Neuron (in vitro differentiated cells): ENCODE results near the gene PLCB4.

ENCODE experiments used
- H2AFZ ChIP-seq: one replicate; pipeline ENCODE4 v1.6.1; 2013; ENCODE audit warnings: low read depth, mild to moderate bottlenecking, inconsistent platforms, low read length, moderate library complexity
- H3K27me3 ChIP-seq: one replicate; pipeline ENCODE4 v1.6.1; 2013; ENCODE audit warnings: low read length; ENCODE audit not compliant: insufficient read depth
- H3K36me3 ChIP-seq: one replicate; pipeline ENCODE4 v1.6.1; 2013; ENCODE audit warnings: low read length; ENCODE audit not compliant: insufficient read depth
- H3K4me1 ChIP-seq: one replicate; pipeline ENCODE4 v1.6.1; 2013; ENCODE audit warnings: low read length; ENCODE audit not compliant: insufficient read depth
- H3K4me3 ChIP-seq: 2 replicates; pipeline ENCODE4 v1.5.1; 2013; ENCODE audit warnings: mild to moderate bottlenecking, low read length, moderate library complexity
- H3K9me3 ChIP-seq: one replicate; pipeline ENCODE4 v1.6.1; 2013; ENCODE audit warnings: low read length

The PLCB4 gene

GRCh38 chr20:9354579-9354978, 285.7 kb downstream of the PLCB4 start:
- Histone ChIP-seq H3K36me3 (no peaks in the 10 kb centered on the region), H3K27me3 (no peaks in the 10 kb centered on the region), H3K4me1 (peaks cover 5% of the 10 kb centered on the region), H3K9me3 (peaks cover 4% of the 10 kb centered on the region), H2AFZ (no peak overlapping the region), H3K4me3 (no peak overlapping the region)

- no peaks in the 10 kb centered on the region for H3K27me3 ChIP-seq
- peaks cover 23% of the 10 kb centered on the region for H3K4me1 ChIP-seq
- H3K9me3 ChIP-seq, result peaks cover 4% of the 10 kb centered on the region
- H2AFZ ChIP-seq, result no peak overlapping the region
- no peak overlapping the region for H3K4me3 ChIP-seq
- H3K36me3 ChIP-seq, result peaks cover 3% of the 10 kb centered on the region
Measured at GRCh38 chr20:9358001-9358400, 289.1 kb downstream of the PLCB4 start.

- H3K36me3 ChIP-seq, result peaks cover 19% of the 10 kb centered on the region
Measured at GRCh38 chr20:9359561-9360308, 290.8 kb downstream of the PLCB4 start.

GRCh38 chr20:9360431-9360830, 291.5 kb downstream of the PLCB4 start:
- Histone ChIP-seq H3K27me3 (no peaks in the 10 kb centered on the region), H3K9me3 (peaks cover 4% of the 10 kb centered on the region), H3K4me1 (peaks cover 23% of the 10 kb centered on the region), H3K4me3 (no peak overlapping the region), H2AFZ (no peak overlapping the region), H3K36me3 (peaks cover 22% of the 10 kb centered on the region)

More at GRCh38 chr20:9359561-9360308, 290.8 kb downstream of the PLCB4 start:
- Histone ChIP-seq H3K27me3 (no peaks in the 10 kb centered on the region), H3K4me3 (no peak overlapping the region), H3K9me3 (peaks cover 4% of the 10 kb centered on the region), H2AFZ (no peak overlapping the region), H3K4me1 (peaks cover 23% of the 10 kb centered on the region)

- H3K4me1 ChIP-seq, result peaks cover 23% of the 10 kb centered on the region
- no peak overlapping the region for H2AFZ ChIP-seq
- peaks cover 27% of the 10 kb centered on the region for H3K36me3 ChIP-seq
- H3K4me3 ChIP-seq, result no peak overlapping the region
- no peaks in the 10 kb centered on the region for H3K27me3 ChIP-seq
- H3K9me3 ChIP-seq, result no peaks in the 10 kb centered on the region
Measured at GRCh38 chr20:9363673-9364072, 294.8 kb downstream of the PLCB4 start.

GRCh38 chr20:9367328-9367727, 298.4 kb downstream of the PLCB4 start:
- Histone ChIP-seq H3K4me1 (no peaks in the 10 kb centered on the region), H3K27me3 (no peaks in the 10 kb centered on the region), H2AFZ (no peak overlapping the region), H3K36me3 (peaks cover 38% of the 10 kb centered on the region), H3K9me3 (no peaks in the 10 kb centered on the region), H3K4me3 (no peak overlapping the region)

- Histone ChIP-seq H3K36me3 (peaks cover 38% of the 10 kb centered on the region), H2AFZ (no peak overlapping the region), H3K27me3 (no peaks in the 10 kb centered on the region), H3K9me3 (no peaks in the 10 kb centered on the region), H3K4me1 (no peaks in the 10 kb centered on the region), H3K4me3 (no peak overlapping the region)
Measured at GRCh38 chr20:9367746-9368145, 298.9 kb downstream of the PLCB4 start.

- H3K9me3 ChIP-seq, result no peaks in the 10 kb centered on the region
- H3K4me1 ChIP-seq, result peaks cover under 1% of the 10 kb centered on the region
- no peaks in the 10 kb centered on the region for H3K27me3 ChIP-seq
- no peak overlapping the region for H3K4me3 ChIP-seq
- H3K36me3 ChIP-seq, result peaks cover 27% of the 10 kb centered on the region
- H2AFZ ChIP-seq, result no peak overlapping the region
Measured at GRCh38 chr20:9368893-9369292, 300.0 kb downstream of the PLCB4 start.

GRCh38 chr20:9369557-9369956, 300.7 kb downstream of the PLCB4 start:
- H3K4me1 ChIP-seq, result peaks cover 8% of the 10 kb centered on the region
- H3K9me3 ChIP-seq, result no peaks in the 10 kb centered on the region
- no peak overlapping the region for H2AFZ ChIP-seq
- H3K27me3 ChIP-seq, result no peaks in the 10 kb centered on the region
- H3K36me3 ChIP-seq, result peaks cover 21% of the 10 kb centered on the region
- H3K4me3 ChIP-seq, result no peak overlapping the region

GRCh38 chr20:9374072-9374471, 305.2 kb downstream of the PLCB4 start:
- Histone ChIP-seq H3K9me3 (no peaks in the 10 kb centered on the region), H3K4me3 (no peak overlapping the region), H2AFZ (no peak overlapping the region), H3K27me3 (no peaks in the 10 kb centered on the region), H3K36me3 (peaks cover 10% of the 10 kb centered on the region), H3K4me1 (peaks cover 22% of the 10 kb centered on the region)

- Histone ChIP-seq H2AFZ (no peak overlapping the region), H3K9me3 (no peaks in the 10 kb centered on the region), H3K36me3 (peaks cover 7% of the 10 kb centered on the region), H3K27me3 (no peaks in the 10 kb centered on the region), H3K4me1 (peaks cover 22% of the 10 kb centered on the region), H3K4me3 (no peak overlapping the region)
Measured at GRCh38 chr20:9374480-9374879, 305.6 kb downstream of the PLCB4 start.

- Histone ChIP-seq H3K36me3 (peaks cover 4% of the 10 kb centered on the region), H3K9me3 (no peaks in the 10 kb centered on the region), H3K4me3 (no peak overlapping the region), H3K27me3 (no peaks in the 10 kb centered on the region), H3K4me1 (peaks cover 22% of the 10 kb centered on the region), H2AFZ (no peak overlapping the region)
Measured at GRCh38 chr20:9375221-9375681, 306.4 kb downstream of the PLCB4 start.

- no peak overlapping the region for H2AFZ ChIP-seq
- H3K4me3 ChIP-seq, result no peak overlapping the region
- H3K36me3 ChIP-seq, result peaks cover 3% of the 10 kb centered on the region
- no peaks in the 10 kb centered on the region for H3K9me3 ChIP-seq
- H3K27me3 ChIP-seq, result no peaks in the 10 kb centered on the region
- peaks cover 22% of the 10 kb centered on the region for H3K4me1 ChIP-seq
Measured at GRCh38 chr20:9377007-9377406, 308.1 kb downstream of the PLCB4 start.
